Activated CD8-positive, alpha-beta T cell treated with anti-CD3 and anti-CD28 coated beads for 36 hours (primary cell): ENCODE data around the gene LNPEP. TPM values are rescaled to one million over a fixed set of nuclear protein-coding genes. Genes with fewer than 3 reads are reported as not detected.
A peak's percentile ranks its signal among the peaks of the same experiment; 100 is the strongest.

Experiments
- ATAC-seq: fragments of 200-7000 bp; cut with Tn5 transposase; one replicate; pipeline ENCODE4 v1.10.0; 2021; ENCODE audit warnings: mild to moderate bottlenecking, moderate library complexity
- CTCF ChIA-PET: fragments of 350-600 bp; sonication (Branson Sonifier 250); formaldehyde crosslinking; loops from one replicate; lab custom pipeline; 2021; ENCODE audit warnings: antibody characterized with exemption; lab: Charles Lee
- POLR2A ChIA-PET: fragments of 350-600 bp; sonication (Branson Sonifier 250); formaldehyde crosslinking; loops from one replicate; lab custom pipeline; 2021; ENCODE audit warnings: antibody characterized with exemption; lab: Charles Lee
- DNase-seq: peaks from one replicate; pipeline ENCODE4 v3.0.0-alpha.2; 2020
- H3K27ac Mint-ChIP-seq: one replicate; pipeline ENCODE4 v1.8.0; 2021; ENCODE audit warnings: mild to moderate bottlenecking, mixed read lengths
- H3K27me3 Mint-ChIP-seq: one replicate; pipeline ENCODE4 v1.8.0; 2021; ENCODE audit warnings: mixed read lengths
- H3K36me3 Mint-ChIP-seq: one replicate; pipeline ENCODE4 v1.8.0; 2021; ENCODE audit warnings: low read depth, mixed read lengths
- H3K4me1 Mint-ChIP-seq: one replicate; pipeline ENCODE4 v1.8.0; 2021; ENCODE audit warnings: low read depth, mixed read lengths
- H3K4me3 Mint-ChIP-seq: one replicate; pipeline ENCODE4 v1.8.0; 2021; ENCODE audit warnings: mild to moderate bottlenecking, moderate library complexity, mixed read lengths
- H3K9me3 Mint-ChIP-seq: one replicate; pipeline ENCODE4 v1.8.0; 2021; ENCODE audit warnings: mixed read lengths
- intact Hi-C: fragments of 100-400 bp; cut with micrococcal nuclease; formaldehyde crosslinking; loops from one replicate; pipeline ENCODE4 v1.10.0; 2022
- total RNA-seq, 2 experiments: library from RNA; stranded (reverse); gene quantifications; one replicate each; pipeline ENCODE4 v1.2.3, GENCODE V29; 2021
- TF ChIP-seq, protein P1 (sequence below): fragments of 200-600 bp; IDR thresholded peaks from one replicate; pipeline ENCODE4 v1.8.0; 2022; ENCODE audit warnings: antibody characterized with exemption, mild to moderate bottlenecking

Gene LNPEP
- 10 to 100 TPM; 51.2 to 53.7 TPM for total RNA-seq

- H3K27me3 Mint-ChIP-seq = no peaks in the 10 kb centered on the region
- ATAC-seq (peak; percentile 65), DNase-seq (peak; percentile 96)
- H3K36me3 Mint-ChIP-seq = peaks cover 17% of the 10 kb centered on the region
- ChIA-PET CTCF (interaction anchor here (1.2 to 1.9 kb wide), 5 partner anchors 13 to 226 kb away, joined by 3 to 10 read pairs (median 4); no protein-coding TSS in a partner anchor), POLR2A (interaction anchor here (0.6 to 2.5 kb wide), 11 partner anchors 8 to 1234 kb away, joined by 3 to 18 read pairs (median 4); no protein-coding TSS in a partner anchor)
- peaks cover 51% of the 10 kb centered on the region for H3K4me1 Mint-ChIP-seq
- intact Hi-C loops = loop anchor here (2.0 to 10.0 kb wide), 2 partner anchors 59 to 69 kb away; partner anchors contain the start of gene ERAP2
- H3K27ac Mint-ChIP-seq = peak within 1 kb of the TSS; percentile 99
- TF ChIP-seq, protein P1, sequence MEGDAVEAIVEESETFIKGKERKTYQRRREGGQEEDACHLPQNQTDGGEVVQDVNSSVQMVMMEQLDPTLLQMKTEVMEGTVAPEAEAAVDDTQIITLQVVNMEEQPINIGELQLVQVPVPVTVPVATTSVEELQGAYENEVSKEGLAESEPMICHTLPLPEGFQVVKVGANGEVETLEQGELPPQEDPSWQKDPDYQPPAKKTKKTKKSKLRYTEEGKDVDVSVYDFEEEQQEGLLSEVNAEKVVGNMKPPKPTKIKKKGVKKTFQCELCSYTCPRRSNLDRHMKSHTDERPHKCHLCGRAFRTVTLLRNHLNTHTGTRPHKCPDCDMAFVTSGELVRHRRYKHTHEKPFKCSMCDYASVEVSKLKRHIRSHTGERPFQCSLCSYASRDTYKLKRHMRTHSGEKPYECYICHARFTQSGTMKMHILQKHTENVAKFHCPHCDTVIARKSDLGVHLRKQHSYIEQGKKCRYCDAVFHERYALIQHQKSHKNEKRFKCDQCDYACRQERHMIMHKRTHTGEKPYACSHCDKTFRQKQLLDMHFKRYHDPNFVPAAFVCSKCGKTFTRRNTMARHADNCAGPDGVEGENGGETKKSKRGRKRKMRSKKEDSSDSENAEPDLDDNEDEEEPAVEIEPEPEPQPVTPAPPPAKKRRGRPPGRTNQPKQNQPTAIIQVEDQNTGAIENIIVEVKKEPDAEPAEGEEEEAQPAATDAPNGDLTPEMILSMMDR = no peak
- no peaks in the 10 kb centered on the region for H3K9me3 Mint-ChIP-seq
- peak within 1 kb of the TSS; percentile 82 for H3K4me3 Mint-ChIP-seq
Measured at GRCh38 chr5:96935559-96936430, at the start of gene LNPEP. Gene LNPEP, plus strand, starts transcription at chr5:96936080. Its CDS starts 76 bp downstream, at chr5:96936156.

GRCh38 chr5:96893342-96893741, 42.5 kb upstream of the LNPEP start:
- Mint-ChIP-seq H3K27ac (peak overlapping the region; percentile 89), H3K4me1 (peaks cover 47% of the 10 kb centered on the region), H3K27me3 (no peaks in the 10 kb centered on the region), H3K9me3 (no peaks in the 10 kb centered on the region), H3K36me3 (peaks cover 59% of the 10 kb centered on the region), H3K4me3 (no peak overlapping the region)
- intact Hi-C loops = no loop called here
- CTCF ChIA-PET = interaction anchor here (0.9 to 1.7 kb wide), 7 partner anchors 15 to 81 kb away, joined by 3 to 8 read pairs (median 3); no protein-coding TSS in a partner anchor
- POLR2A ChIA-PET = interaction anchor here (0.8 to 1.4 kb wide), 9 partner anchors 8 to 87 kb away, joined by 3 to 6 read pairs (median 4); partner anchors contain the start of gene ERAP2
- DNase-seq = peak; percentile 63
- TF ChIP-seq, protein P1 = no peak
- ATAC-seq = peak; percentile 84

GRCh38 chr5:96896276-96896675, 39.6 kb upstream of the LNPEP start:
- no peaks in the 10 kb centered on the region for H3K9me3 Mint-ChIP-seq
- ATAC-seq = peak; percentile 52
- no peaks in the 10 kb centered on the region for H3K27me3 Mint-ChIP-seq
- POLR2A ChIA-PET = interaction anchor here (0.7 to 1.4 kb wide), 6 partner anchors 11 to 67 kb away, joined by 3 to 7 read pairs (median 4); partner anchors contain the start of gene ERAP2
- peaks cover 64% of the 10 kb centered on the region for H3K36me3 Mint-ChIP-seq
- H3K4me1 Mint-ChIP-seq = peaks cover 57% of the 10 kb centered on the region
- CTCF ChIA-PET = interaction anchor here (0.7 to 1.9 kb wide), 12 partner anchors 12 to 144 kb away, joined by 3 to 11 read pairs (median 4); partner anchors contain the start of genes ERAP1 and ERAP2
- intact Hi-C loops = loop anchor here (5.0 kb wide), 1 partner anchor 36 kb away; no protein-coding TSS in a partner anchor
- H3K4me3 Mint-ChIP-seq = peak overlapping the region; percentile 75
- DNase-seq = peak; percentile 49
- H3K27ac Mint-ChIP-seq = peak overlapping the region; percentile 95
- TF ChIP-seq, protein P1 = no peak

- intact Hi-C loops = loop anchor here (5.0 kb wide), 1 partner anchor 35 kb away; no protein-coding TSS in a partner anchor
- TF ChIP-seq, protein P1 = no peak
- H3K9me3 Mint-ChIP-seq = no peaks in the 10 kb centered on the region
Measured at GRCh38 chr5:96896806-96897205, 39.1 kb upstream of the LNPEP start.

More at GRCh38 chr5:96896806-96897205, 39.1 kb upstream of the LNPEP start:
- peaks cover 60% of the 10 kb centered on the region for H3K4me1 Mint-ChIP-seq
- POLR2A ChIA-PET = interaction anchor here (0.7 to 1.4 kb wide), 5 partner anchors 12 to 66 kb away, joined by 3 to 7 read pairs (median 4); partner anchors contain the start of gene ERAP2
- peaks cover 67% of the 10 kb centered on the region for H3K36me3 Mint-ChIP-seq
- H3K4me3 Mint-ChIP-seq = peak overlapping the region; percentile 75
- peak; percentile 53 for DNase-seq
- H3K27ac Mint-ChIP-seq = peak overlapping the region; percentile 95
- CTCF ChIA-PET = interaction anchor here (0.6 to 1.9 kb wide), 12 partner anchors 13 to 265 kb away, joined by 3 to 11 read pairs (median 4); partner anchors contain the start of genes ERAP1 and ERAP2
- peak; percentile 63 for ATAC-seq
- H3K27me3 Mint-ChIP-seq = no peaks in the 10 kb centered on the region
